DMS53 treated with DMSO at 0.1 percent for 48 hours (cell line): ENCODE measurements around the gene DOCK10.
"Not testable (repeated sequence)": the region's sequence is repeated elsewhere in the genome, so short reads cannot be mapped to it uniquely, and the experiment has no call there.

Experiments used
- DNase-seq: peaks from one replicate; lab custom pipeline; 2025; ENCODE audit not compliant: unreplicated experiment; lab: John Stamatoyannopoulos, UW

The DOCK10 gene

DNA sequence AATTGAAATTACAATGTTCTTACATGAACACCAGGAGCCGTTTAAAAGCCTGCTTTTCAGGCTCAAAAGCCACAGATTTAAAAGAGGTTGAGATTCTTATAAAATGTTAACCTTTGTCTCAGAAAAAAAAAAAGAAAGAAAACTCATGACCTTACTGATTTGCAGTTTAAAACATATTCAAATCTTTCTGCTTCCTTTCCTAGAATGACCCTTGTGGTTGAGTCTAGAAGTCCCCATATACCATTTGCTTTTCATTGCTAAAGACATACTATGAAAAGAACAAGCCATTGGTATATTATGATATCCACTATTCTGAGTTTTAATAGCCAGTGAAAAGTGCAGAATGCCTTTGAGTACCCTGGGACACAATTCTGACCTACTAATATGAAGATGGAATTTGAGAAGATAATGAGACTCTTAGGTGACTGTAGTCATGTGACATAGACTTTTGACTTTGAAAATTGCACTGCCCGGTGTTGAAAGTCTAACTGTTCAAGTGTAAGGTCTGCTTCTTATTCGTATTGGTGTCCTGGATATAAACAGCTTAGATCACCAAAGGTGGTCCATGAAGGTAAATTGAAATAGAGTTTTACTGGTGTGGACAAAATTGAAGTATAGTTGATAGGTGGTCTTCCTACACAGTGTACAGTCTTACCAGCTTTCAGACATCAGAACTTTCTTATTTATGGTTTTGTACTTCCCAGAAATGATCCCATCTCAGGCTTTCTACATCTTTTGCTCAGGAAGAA lies 117.0 kb downstream of the DOCK10 start:
- DNase-seq: no peak

DNA sequence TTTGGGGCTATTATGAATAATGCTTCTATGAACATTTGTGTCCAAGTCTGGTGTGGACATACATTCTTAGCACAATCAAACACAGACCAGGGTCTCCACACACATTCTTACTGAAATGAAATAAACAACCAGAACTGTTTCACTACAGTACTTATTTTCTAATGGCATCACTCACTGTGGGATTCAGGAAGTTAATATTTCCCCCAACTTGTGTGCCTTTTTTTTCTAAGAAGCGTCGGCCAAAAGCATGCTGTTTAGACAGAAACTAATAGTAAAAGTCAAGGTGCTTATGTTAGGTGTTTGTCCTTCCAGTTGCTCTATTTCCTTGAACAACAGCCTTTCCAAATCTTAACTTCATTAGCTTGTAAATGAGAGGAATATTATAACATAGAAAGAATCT lies 117.6 kb downstream of the DOCK10 start:
- no peak for DNase-seq

DNA sequence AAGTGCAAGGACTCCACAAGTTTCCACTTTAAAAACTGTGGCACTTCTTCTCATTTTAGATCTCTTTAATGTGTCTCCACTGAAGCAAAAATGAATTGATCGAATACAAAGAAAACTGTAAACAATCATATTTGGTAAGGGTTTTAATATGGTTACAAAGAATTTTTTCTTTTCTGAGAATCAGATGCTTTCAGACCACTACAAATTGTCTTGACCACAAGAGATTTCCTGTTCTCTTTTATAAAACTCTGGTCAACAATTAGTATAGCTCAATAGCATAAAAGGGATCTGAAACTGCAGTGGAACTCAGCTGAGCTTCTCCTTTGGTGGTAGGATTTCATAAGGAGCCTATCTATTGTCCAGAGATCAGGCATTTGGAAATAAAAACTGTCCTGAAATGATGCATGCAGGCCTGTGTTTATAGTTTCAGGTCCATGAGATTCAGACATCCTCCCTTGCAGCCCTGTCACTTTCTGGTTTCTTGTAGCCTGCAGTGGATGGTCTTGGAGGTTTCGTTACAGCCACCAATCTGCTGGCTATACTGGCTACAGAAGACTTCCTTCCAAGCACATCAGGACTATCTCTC lies 120.0 kb downstream of the DOCK10 start:
- DNase-seq: no peak

DNA sequence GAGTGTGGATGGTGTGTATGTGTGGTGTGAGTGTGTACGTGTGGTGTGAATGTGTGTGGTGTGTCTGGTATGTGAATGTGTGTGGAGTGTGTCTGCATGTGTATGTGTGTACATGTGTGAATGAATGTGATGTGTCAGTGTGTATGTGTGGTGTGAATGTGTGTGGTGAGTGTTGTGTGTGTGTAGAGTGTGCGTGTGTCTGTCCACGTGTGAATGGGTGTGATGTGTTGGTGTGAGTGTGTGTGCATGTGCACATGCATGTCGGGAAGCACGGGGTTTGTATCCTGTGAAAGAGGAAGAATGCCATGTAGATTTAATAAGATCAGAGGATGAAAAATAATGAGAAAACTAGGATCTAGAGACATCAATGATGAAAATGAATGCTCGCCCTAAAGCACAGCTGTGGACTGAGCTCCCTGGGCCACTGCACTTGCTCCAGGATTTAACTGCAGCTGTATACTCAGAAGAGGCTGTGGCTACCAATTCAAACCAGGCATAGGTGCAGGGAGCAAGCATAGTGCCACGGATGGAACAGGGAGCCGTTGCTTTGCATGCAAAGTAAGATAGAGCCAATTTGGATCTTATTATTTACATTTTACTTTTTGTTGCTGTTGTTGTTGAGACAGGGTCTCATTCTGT lies 122.7 kb downstream of the DOCK10 start:
- DNase-seq: no peak

DNA sequence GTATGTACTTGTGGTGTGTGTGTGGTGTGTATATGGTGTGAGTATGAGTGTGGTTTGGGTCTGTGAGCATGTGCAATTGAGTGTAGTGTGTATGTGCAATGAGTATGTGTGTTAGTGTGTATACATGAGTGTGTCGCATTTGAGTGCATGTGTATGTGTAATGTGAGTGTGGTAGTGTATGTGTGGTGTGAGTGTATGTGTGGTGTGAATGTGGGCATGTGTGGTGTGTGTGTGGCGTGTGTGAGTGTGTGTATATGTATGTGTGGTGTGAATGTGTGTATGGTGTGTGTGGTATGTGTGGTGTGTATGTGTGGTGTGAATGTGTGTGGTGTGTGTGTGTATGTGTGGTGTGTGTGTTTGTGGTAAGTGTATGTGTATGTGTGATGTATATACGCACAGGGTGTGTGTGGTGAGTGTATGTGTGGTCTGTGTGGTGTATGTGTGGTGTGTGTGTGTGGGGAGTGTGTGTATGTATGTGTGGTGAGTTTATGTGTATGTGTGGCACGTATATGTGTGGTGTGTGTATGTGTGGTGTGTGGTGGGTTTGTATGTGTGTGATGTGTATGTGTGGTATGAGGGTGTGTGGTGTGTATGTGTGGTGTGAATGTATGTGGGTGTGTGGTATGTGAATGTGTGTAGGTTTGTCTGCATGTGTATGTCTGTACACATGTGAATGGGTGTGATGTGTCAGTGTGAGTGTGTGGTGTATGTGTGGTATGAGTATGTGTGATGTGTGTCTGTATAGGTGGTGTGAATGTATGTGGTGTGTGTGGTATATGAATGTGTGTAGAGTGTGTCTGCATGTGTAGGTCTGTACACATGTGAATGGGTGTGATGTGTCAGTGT lies 123.4 kb downstream of the DOCK10 start:
- DNase-seq: no peak

DNA sequence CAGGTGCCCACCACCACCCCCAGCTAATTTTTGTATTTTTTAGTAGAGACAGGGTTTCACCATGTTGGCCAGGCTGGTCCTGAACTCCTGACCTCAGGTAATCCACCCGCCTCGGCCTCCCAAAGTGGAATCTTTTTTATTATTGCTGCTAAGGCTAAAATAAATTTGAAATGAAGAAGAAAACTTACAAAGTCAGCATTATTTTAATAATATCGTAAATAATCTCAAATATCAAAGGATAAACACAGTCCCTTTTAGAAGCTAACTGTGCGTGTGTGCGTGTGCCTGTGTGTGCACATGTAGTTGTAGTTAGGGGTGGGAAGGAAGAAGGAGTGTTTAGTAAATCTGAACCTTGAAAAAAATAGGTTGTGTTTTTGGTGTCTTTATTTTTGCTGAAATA lies 125.0 kb downstream of the DOCK10 start:
- not testable (repeated sequence) for DNase-seq

DNA sequence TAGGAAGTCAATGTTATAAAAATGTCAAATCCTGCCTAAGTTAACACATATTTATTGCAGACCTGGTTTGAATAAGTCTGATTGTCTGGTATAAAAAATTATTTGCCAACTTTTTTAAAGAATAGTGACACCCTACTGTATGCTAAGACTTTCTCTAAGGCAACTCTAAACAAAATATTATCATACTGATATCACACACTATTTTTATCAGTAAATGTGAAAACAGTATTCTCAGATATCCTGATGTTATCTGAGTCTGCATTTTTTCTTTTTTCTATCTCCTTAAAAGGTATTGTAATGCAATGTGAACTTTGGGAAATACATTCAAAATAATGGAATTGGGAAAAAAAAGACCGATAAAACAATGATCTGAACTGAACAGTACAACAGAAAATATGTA lies 127.1 kb downstream of the DOCK10 start:
- DNase-seq: no peak

DNA sequence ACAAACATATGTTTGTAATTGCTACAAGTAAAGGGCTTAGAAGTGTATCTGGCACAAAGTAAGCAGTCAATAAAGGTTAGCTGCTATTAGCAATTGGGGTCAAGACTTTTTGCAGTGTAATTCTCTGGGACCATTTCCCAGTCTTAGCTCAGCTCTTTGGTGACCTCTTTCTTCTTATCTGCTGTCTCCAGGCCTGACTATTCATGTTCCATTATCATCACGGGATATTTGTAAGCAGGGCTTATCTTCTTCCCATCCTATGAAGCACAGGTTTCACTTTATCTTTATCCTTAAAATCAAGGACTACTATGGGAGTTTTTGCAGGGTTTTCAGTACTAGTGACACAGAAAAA lies 131.7 kb downstream of the DOCK10 start:
- no peak for DNase-seq

DNA sequence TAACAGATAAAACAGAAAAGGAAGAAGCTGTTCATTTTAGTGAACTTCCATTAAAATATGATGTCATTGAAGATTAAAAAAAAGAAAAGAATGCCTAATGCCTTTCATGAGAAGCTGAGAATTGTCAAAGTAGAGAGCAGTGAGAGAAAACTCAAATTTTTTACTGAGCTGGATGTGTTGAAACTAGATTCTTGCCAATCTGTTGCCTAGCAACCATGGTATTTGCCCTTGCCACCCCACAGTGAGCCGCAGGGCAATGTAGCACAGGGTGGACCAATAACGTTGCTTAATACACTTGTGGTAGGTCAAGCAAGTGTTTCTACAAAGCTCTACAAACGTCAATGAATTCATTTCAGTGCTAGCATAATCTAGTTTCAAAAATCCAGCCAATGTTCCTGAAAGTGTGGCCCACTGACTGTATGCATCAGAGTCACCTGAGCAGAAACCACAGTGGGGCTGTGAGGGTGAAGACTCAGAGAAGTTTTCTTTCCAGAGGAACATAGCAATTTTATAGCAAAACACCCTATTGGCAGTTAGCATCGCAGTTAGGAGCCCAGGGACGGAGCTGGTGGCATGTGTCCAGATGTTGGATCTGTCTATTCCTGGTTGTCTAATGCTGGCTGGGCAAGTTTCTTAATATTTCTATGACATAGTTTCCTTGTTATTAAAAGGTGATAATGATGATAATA lies 132.2 kb downstream of the DOCK10 start:
- DNase-seq: no peak

DNA sequence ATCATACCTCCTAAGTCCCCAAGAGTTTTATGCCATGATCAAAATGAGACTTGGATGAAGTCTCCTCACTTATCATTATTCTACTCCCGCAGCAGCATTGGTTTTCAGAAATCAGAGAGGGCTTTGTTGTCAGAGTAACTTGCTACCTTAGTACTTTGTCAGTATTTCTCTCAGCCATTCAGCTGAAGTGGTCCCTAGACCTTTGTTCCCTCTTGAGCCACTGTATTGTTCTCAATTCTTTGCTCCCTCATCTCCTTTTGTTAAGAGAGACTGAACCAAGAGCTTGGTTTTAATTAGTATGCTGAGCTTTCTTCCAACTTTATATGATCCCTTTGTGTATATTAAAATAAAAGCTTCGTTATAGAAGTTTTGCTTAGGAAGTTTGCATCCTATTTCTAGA lies 133.4 kb downstream of the DOCK10 start:
- DNase-seq: no peak

DNA sequence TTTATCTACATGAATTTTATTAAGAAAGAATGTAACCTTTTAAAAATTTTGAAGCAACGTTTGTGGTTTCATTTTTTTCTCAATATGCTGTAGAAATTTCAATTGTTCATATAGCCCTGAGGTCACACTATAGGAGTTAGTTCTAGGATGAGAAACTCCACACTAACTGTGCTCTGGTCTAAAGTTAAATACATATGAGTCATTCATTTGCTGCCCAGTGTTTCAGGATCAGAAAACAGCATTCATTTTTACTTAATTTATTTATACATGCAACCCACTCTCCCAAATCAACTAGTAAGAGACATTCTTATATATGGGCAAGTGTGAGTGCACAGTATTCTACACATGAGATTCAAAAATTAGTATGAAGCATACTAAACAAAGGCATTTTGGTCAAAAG lies 137.9 kb downstream of the DOCK10 start:
- no peak for DNase-seq

DNA sequence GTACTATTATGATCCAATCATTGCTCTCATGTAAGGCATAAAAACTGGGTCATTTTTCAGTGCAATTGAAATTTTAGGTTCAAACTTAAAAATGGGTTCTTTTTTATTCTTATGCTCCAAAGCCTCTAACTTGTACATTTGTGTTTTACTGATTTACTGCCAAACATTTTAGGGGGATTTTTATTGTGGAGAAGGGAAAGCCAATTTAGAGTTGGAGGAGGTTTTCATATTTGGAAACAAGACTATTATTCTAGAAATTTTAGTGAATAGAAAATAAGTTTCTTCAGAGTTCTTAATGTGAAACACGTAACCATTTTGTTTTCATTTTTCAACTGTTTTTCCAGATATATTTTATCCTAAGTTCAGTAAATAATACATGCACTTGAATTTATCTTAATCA lies 138.6 kb downstream of the DOCK10 start:
- no peak for DNase-seq

DNA sequence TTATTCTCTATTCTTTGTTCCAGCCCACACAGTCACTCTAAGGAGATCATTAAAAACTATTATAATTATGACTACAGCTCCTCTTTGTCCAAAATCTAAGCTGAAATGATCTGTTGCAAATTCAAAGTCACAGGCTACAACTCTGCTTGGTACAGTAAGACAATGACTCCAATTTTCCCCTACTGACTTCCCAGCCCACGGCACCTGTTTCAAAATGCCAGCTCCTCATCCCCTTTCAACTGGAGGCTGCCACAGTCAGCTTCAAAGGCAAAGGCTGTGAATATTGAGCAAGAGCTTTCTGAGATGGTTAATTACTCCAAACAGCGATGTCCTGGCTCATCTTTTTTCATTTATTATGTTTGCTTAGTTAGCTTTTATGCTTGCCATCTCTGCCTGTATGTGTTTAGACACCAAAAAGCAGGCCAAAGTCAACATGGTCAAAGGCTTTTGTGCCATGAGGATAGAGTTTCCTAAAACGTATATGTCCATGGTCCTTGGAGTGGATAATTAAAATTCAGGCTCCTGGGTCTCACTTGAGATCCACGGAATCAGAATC lies 141.1 kb downstream of the DOCK10 start:
- no peak for DNase-seq

DNA sequence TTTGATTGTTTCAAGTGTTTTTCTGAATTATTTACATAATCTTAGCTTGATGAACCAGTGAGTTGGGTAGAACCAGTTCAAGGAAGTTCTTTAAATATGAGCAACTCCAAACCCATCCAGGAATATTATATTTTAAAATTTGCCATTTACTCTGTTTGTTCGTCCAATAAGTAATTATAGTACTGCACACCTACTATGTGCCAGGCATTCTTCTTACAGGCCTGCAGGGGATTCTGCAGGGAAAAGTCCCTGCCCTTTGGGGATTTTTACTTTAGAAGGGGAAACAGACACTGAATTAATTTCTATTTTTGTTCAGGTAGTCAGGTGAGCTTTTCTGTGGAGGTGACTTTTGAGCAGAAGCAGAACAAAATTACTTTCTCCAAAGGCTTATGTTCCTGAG lies 146.9 kb downstream of the DOCK10 start:
- DNase-seq: no peak

DNA sequence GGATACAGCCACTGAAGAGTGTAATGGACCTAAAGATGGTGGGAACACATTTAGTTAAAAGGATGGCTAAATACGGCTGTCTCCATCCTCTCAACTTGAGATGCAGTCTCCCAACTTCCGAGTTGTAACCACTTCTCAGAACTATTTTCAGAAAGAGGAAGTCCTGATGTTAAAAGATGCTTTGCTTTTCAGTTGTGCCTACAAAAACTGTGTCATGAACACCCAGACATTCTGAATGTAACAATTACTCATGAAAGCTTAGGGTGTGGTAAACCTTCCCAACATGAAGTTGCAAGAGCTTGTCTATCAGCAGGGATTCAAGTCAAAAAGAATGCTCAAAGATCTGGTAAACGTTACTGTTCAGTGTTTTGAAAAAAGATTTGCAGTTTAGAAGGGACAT lies 147.9 kb downstream of the DOCK10 start:
- no peak for DNase-seq

DNA sequence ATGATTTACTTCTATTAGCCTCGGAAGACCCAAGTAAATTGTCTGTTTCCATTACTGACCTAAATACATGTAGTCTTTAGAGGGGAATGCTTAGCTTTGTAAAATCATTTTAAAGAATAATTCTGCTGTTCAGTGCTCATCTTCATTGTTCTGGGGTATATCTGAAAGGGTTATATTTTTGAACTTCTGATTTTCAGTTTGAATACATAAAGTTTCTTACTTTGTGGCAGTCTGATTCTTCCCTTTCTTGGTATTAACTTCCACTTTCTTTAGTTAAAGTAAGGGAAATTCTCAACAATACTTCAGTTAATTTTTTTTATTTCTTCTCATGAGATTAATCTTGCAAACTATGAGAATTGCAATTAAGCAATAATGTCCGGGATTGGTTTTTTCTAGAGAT lies 148.4 kb downstream of the DOCK10 start:
- DNase-seq: no peak

DNA sequence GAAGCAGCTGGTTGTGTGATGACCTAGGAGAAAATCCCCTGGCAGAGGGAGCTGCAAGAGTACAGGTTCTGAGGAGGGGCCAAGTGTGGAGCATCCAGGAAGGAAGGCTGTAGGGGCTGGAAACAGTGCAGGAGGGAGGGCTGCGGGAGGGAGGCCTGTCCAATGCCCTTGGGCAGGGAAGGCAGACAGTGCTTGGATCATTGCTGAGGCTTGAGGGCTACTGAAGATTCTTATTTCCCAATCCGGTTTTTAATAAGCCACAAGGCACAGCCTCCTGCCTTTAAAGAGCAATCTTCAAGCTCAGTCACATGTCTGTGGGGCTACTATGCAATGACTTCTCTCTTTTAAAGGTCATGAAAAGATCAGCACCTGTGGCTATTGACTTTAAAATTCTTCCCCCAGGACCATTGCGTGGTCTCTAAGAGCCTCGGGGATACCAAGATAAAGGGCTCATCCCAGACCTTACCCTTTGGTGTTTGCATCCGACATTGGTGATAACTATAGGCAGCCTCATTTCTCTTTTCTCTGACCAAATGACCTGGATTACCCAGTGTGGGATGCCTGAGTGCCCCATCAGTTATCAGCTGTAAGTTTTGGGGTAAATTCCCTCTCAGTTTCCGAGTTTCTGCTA lies 149.6 kb downstream of the DOCK10 start:
- DNase-seq: no peak

DNA sequence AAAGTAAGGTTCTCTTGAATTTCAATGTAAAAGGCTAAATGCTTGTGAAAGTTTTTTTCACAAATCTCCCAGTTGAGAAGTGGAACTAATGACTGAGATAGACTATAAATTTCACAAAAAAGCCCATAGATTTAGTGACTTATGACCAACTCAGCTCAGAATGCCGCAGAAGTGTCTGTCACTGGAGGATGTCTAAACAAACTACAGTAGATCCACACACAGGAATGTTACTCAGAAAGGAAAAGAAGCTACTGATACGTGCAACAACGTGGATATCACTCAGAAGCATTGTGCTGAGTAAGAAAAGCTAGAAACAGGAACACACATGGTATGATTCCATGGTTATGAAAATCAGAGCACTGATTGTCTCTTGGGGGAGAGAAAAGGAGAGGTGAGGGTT lies 151.9 kb downstream of the DOCK10 start:
- no peak for DNase-seq

DNA sequence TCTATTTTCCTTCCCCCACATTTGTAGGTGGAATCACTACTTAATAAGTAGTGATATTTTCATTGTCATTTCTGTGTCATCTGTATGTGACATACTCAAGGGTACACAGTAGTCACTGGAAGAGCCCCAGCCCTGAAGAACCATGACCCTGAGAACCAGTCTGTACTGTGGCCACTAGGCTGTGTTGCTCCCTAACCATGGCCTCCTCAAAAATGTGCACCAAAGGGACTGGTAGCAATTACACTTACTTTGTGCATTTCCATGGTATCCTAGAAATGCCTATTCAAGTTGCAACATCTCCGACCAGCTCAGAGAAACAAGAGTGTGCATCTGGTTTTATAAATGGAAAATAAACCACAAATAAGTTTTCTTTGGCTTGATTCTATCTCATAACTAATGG lies 155.1 kb downstream of the DOCK10 start:
- DNase-seq: no peak

DNA sequence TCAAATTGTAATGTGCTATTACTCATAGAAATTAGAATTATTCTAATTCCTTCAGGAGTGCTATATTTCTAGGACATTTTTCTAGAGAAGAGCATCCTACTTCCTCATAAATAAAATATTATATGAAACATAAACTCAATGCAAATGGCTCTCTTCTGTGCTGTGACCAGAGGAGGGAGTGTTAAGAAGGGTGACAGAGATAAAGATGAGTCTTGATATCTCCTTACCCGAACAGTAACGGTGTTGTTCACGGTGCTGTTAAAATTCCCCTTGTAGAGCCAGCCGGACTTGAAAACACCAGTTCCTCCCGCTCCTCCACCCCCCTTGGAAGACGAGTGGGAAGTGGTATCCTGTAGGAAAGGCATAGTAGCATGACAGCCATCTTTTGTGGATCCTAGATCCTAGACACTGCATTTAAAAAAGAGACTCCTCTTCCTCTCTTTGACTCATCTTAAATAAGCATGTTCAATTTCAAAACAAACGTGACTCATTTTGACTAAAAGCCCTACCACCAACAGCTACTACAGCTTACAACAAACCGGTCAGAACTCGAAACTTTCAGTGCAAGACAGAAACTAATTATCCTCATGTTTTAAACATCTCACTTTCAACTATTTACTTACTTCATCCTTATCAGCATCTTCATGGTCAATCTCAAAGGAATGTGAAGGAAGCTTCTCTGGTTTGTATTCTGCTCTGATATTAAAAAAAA lies 156.3 kb downstream of the DOCK10 start:
- no peak for DNase-seq
